GM20000 (cell line): Measurements from ENCODE around the gene MACROD1.

Experiments used
- DNase-seq: peaks from one replicate; pipeline ENCODE4 v3.0.0; 2012; ENCODE audit warnings: low spot score
- TF ChIP-seq, protein P1 (sequence below): IDR thresholded peaks from 2 replicates; pipeline ENCODE4 v1.5.1; 2012; ENCODE audit warnings: mild to moderate bottlenecking, control low read depth; ENCODE audit errors: extremely low read depth, missing control alignments

Gene MACROD1

DNA sequence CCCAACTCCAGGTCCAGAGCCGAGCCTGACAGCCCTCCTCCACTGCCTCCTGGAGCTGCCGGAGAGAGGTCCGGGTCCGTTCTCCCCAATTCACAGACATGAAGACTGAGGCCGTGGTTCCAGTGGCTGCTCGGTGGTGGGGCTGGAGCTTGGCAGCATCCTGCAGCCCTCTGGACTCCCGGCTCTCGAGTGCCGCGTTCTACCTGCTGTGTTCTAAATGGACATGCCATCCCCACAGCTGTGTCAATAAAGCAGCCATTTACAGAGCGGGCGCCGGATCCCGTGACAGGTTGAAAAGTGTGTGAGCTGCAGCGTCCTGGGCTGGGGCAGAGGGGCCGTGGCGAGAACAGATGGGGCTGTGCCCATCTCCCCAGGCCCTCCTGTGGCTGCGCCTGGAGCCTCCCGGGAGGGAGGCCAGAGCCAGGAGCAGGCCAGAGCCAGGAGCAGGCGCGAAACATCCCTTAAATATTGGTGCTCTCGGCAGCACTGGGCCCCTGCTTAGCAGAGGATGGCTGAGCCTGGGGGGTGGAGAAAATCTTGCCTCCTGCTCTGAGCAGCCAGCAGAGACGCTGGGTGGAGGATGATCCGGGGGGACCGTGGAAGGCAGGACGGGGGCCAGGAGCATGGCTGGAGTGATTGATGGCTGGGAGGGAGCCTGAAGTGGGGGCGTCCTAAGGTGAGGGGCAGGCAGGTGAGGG lies 84.0 kb downstream of the MACROD1 start:
- TF ChIP-seq, protein P1, sequence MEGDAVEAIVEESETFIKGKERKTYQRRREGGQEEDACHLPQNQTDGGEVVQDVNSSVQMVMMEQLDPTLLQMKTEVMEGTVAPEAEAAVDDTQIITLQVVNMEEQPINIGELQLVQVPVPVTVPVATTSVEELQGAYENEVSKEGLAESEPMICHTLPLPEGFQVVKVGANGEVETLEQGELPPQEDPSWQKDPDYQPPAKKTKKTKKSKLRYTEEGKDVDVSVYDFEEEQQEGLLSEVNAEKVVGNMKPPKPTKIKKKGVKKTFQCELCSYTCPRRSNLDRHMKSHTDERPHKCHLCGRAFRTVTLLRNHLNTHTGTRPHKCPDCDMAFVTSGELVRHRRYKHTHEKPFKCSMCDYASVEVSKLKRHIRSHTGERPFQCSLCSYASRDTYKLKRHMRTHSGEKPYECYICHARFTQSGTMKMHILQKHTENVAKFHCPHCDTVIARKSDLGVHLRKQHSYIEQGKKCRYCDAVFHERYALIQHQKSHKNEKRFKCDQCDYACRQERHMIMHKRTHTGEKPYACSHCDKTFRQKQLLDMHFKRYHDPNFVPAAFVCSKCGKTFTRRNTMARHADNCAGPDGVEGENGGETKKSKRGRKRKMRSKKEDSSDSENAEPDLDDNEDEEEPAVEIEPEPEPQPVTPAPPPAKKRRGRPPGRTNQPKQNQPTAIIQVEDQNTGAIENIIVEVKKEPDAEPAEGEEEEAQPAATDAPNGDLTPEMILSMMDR: no peak
- DNase-seq: no peak

GRCh38 chr11:64080390-64080789 lies 85.5 kb downstream of the MACROD1 start:
- TF ChIP-seq, protein P1: no peak
- DNase-seq: no peak

DNA sequence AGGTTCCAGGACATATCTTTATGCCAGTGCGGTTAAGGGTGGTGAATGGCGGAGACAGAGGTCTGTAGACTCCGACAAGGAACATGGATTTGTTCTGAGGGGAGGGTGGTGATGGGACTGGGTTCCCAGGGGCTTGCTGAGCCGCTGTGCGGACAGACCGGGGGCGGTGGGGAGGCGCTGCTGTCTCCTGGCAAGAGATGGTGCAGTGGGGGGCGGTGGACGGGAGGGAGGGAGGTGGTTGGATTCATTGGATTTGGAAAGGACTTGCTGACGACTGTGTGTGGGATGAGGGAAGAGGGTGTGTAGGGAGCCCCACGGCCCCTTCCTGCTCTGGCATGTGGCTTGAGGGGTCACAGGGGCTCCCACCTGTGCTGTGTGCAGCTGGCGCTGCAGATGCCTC lies 87.0 kb downstream of the MACROD1 start:
- DNase-seq: no peak
- TF ChIP-seq, protein P1: no peak

GRCh38 chr11:64078284-64078683 lies 87.6 kb downstream of the MACROD1 start:
- DNase-seq: no peak
- TF ChIP-seq, protein P1: no peak

DNA sequence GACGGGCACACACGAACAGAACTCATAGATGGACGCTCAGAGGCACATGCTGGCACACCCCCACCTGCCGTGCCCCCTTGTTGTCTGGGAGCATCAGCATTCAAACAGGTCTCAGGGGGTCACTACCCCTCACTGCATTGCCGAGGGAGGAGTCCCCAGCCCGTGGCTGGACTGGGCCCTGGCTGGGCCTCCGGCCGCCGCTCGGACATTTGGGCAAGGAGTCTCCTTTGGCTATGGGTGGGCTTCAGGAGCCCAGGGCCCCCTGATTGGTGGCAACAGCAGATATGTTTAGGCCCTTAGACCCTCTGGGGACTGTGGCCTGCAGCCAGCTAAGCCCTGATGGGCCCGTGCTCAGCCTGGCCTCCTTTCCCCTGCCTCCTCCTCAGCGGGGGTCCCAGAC lies 88.3 kb downstream of the MACROD1 start:
- TF ChIP-seq, protein P1: no peak

GRCh38 chr11:64076758-64077157 lies 89.2 kb downstream of the MACROD1 start:
- DNase-seq: no peak
- TF ChIP-seq, protein P1: no peak

More for the DNA sequence above, 88.3 kb downstream of the MACROD1 start:
- no peak for DNase-seq

- no peak for DNase-seq
- TF ChIP-seq, protein P1: no peak
These were observed 91.7 kb downstream of the MACROD1 start for GRCh38 chr11:64074239-64074638.
